Measurements from ENCODE around the gene ATP11A.

DNA sequence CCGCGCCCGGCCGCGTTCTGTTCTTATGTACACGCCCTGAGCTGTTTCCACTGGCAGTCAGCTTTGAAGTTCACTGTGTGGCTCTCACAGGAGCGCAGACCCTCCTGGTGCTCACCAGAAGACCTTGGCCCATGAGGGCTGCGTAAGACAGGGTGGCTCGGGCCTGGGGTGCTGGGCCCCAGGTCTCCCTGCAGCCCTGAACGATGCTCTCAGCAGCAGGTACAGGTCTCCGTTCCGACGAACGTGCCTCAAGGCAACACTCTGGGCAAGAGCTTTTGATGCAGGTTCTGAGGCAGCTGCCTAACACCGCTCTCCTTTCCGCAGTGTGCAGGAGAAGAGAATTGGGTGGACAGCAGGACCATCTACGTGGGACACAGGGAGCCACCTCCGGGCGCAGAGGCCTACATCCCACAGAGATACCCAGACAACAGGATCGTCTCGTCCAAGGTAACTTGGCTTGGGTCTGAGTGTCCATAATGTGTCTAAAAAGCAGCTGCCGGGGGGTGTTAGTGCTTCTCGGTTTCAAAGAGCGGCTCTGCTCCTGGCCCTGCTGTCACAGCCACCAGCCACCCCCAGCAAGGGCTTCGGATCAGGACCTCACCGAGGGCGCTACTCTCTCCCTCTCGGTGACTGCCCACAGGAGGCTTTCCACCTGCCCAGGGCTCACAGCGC, 95.1 kb downstream of the ATP11A start:
- TF ChIP-seq CTCF (IDR thresholded peaks at IDR 0.05) (no peak), POLR2A (IDR thresholded peaks at IDR 0.05) (no peak)

Measured in sigmoid colon (tissue), 3 donors.